Loucy (cell line): ENCODE results near the gene TRIM34.

Experiments
- EZH2phosphoT487 ChIP-seq: fragments of 200-600 bp; IDR thresholded peaks from 2 replicates; pipeline ENCODE4 v1.6.1; 2018; ENCODE audit warnings: antibody characterized with exemption, mild to moderate bottlenecking, moderate library complexity, borderline replicate concordance
- TF ChIP-seq, protein P1 (sequence below): fragments of 200-600 bp; sonication (generic); conservative IDR thresholded peaks from 2 replicates; pipeline ENCODE4 v1.5.1; 2014; ENCODE audit warnings: mild to moderate bottlenecking, antibody characterized with exemption, low read length

DNA sequence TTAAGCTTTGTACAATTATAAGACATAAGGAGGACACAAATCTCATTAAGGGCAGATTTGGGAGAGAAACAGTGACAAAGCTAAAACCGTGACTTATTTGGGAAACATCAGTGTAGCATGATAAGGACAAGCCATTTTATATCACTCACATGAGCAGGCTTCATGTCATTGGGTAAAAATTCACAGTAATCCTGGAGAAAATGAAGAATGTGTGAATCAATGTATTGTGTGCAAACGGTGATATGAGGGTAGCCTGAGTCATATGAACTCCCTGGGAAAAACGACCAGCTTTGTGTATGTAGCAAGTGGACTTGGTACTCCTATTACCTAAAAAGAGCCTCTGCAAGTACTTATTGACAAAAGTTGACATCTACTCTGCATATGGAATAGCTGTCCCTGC lies 6.0 kb upstream of the TRIM34 start:
- TF ChIP-seq, protein P1, sequence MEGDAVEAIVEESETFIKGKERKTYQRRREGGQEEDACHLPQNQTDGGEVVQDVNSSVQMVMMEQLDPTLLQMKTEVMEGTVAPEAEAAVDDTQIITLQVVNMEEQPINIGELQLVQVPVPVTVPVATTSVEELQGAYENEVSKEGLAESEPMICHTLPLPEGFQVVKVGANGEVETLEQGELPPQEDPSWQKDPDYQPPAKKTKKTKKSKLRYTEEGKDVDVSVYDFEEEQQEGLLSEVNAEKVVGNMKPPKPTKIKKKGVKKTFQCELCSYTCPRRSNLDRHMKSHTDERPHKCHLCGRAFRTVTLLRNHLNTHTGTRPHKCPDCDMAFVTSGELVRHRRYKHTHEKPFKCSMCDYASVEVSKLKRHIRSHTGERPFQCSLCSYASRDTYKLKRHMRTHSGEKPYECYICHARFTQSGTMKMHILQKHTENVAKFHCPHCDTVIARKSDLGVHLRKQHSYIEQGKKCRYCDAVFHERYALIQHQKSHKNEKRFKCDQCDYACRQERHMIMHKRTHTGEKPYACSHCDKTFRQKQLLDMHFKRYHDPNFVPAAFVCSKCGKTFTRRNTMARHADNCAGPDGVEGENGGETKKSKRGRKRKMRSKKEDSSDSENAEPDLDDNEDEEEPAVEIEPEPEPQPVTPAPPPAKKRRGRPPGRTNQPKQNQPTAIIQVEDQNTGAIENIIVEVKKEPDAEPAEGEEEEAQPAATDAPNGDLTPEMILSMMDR = no peak
- no peak for TF ChIP-seq EZH2phosphoT487
